Stimulated activated naive CD8-positive, alpha-beta T cell treated with anti-CD3 and anti-CD28 coated beads, Interleukin-15, Interleukin-2, amounts not matched to agents 100 U/mL and 50 U/mL, for 24 hours (primary cell): ENCODE data around the gene CYFIP1.

ENCODE experiments used
- ATAC-seq: fragments of 150-1000 bp; cut with Tn5 transposase; one replicate; pipeline ENCODE4 v1.10.0; 2021
- DNase-seq: peaks from one replicate; pipeline ENCODE4 v3.0.0; 2021

CYFIP1 gene

GRCh38 chr15:22867886-22868285, 112.3 kb downstream of the CYFIP1 start:
- ATAC-seq (no peak), DNase-seq (no peak)

GRCh38 chr15:22866079-22866478, 114.1 kb downstream of the CYFIP1 start:
- ATAC-seq (no peak), DNase-seq (no peak)

GRCh38 chr15:22863356-22863755, 116.8 kb downstream of the CYFIP1 start:
- ATAC-seq (no peak), DNase-seq (no peak)

DNA sequence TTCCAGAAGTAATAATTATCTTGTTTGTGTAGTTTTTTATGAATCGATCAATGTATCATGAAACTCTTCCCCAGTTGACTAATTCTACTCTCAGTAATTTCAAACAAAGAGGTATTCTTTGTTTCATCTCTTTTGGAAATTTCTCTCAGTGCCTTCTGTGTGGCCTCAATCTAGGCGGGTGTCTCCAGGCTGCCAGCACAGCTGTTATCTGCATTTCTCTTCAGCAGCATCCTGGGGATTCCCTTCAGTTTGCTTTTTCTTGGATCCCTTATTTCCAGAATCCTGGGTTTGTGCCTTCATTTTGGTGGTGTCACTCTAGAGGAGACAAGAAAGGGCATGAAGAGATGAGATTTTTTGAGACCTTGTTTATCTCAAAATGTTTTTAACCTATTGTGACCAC, 119.0 kb downstream of the CYFIP1 start:
- ATAC-seq (no peak), DNase-seq (no peak)

DNA sequence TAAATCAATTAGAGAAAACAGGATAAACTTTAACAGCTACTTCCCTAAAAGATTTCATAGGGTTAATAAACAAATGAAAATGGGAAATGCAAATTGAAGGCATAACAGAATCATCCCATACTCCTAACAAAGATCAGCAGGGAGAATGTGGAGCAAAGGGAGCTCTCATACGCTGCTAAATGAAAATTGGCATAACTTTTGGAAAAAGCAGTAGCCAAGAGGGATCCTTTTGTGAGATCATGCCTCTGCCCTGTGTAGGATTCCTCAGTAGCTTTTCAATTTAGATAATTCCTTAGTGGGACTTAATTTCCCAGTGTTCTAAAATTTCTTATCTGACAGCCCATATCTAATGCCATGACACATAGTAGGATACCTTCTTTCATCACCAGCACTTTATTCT, 123.5 kb downstream of the CYFIP1 start:
- no peak for ATAC-seq
- DNase-seq = no peak

- DNase-seq (no peak), ATAC-seq (no peak)
These were observed 124.4 kb downstream of the CYFIP1 start for GRCh38 chr15:22855791-22856190.

DNA sequence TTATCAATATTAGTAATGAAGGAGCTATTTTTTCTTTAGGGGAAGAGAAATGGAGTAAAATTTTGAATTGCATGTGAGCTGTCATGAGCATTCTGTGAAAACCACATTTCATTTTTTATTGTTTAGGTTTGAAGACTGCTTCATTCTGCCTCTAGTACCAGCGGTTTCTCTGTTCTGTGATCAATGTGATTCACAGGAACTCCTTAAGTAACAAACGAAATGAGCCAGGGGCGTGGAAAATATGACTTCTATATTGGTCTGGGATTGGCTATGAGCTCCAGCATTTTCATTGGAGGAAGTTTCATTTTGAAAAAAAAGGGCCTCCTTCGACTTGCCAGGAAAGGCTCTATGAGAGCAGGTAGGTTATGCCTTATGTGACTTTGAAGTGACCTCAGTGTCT, 128.7 kb downstream of the CYFIP1 start:
- no peak for DNase-seq
- ATAC-seq = peak; percentile 40

DNA sequence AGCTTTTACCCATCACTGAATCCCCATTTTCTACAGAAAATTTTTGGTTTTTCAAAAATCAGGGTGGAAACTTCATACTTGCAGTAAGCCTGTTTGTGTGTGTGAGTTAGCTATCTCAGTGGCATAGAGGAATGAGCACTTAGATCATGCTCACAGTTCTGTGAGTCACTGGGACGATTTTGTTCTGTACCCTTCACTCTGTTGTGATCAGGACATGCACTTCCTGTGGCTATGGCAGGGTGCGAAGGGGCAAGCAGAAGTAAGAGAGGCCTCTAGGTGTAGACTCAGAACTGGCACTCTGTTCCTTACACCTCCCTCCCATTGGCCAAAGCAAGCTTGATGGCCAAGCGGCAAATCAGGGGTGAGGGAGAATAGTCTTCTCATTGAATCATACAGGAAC, 130.1 kb downstream of the CYFIP1 start:
- DNase-seq (no peak), ATAC-seq (peak; percentile 69)

- no peak for DNase-seq
- ATAC-seq = no peak
These were observed 134.1 kb downstream of the CYFIP1 start for GRCh38 chr15:22846073-22846472.

- no peak for ATAC-seq
These were observed 134.8 kb downstream of the CYFIP1 start for GRCh38 chr15:22845289-22845900.

DNA sequence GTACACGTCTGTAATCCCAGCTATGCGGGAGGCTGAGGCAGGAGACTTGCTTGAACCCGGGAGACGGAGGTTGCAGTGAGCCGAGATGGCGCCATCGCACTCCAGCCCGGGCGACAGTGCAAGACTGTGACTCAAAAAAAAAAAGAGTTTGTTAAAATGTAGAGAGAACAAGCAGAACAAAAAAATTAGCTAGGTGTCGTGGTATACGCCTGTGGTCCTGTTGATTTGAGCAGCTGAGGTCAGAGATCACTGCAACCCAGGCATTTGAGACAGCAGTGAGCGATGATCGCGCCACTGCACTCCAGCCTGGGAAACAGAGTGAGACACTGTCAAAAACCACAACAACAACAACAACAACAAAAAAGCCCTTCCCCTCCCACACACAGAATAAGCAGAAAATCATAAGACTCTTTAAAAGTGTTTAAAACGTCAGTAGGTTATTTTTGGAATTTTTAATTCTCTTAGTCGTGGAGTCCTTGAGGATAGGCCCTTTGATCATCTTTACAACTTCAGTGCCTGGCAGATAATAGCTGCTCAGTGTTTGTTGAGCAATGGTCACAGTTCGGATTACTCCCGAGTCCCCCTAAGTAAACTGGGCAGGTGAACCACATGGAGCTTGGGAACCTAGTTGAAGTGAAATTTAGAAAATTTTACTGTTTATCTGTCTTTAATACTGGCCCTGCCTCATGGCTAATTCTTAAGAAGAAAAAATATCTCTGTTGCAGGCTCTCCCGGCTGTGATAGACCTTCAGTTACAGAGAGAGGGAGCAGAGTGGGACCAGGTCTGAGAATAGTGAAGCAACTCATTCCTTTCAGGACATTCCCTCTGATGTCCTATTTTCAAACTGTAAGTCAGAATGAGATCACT, 135.5 kb downstream of the CYFIP1 start:
- no peak for ATAC-seq
- DNase-seq = no peak

More at GRCh38 chr15:22845289-22845900, 134.8 kb downstream of the CYFIP1 start:
- no peak for DNase-seq

DNA sequence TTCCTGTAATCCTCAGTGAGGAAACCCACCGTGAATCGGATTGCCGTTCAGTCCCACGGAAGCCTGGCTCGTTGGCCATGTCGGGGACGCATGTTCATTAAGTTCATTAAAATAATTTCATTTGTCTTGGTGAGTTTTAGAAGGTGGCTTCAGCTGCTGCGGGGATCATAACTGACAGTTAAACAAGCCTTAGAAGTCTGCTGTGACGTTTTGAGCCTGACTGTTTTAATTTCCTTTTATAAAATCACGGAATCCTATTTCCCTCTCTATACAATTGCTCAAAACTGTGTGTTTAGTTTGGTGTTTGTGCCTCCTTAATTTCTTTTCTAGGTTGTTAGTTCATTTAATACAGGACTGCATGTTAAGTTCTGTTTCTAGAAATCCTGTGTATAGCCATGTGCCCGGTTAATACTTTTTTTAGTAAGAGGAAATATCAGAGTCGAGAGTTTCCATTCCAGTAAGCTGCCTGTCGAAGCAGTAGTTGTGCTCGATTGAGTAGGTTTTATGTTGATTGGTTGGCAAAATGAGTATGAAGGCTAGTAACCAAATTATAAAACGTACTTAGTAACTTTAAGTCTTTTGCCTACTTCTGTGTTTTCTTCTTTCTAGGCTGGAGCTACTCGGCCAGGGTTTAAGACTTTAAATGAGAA, 141.0 kb downstream of the CYFIP1 start:
- no peak for ATAC-seq
- DNase-seq = no peak

DNA sequence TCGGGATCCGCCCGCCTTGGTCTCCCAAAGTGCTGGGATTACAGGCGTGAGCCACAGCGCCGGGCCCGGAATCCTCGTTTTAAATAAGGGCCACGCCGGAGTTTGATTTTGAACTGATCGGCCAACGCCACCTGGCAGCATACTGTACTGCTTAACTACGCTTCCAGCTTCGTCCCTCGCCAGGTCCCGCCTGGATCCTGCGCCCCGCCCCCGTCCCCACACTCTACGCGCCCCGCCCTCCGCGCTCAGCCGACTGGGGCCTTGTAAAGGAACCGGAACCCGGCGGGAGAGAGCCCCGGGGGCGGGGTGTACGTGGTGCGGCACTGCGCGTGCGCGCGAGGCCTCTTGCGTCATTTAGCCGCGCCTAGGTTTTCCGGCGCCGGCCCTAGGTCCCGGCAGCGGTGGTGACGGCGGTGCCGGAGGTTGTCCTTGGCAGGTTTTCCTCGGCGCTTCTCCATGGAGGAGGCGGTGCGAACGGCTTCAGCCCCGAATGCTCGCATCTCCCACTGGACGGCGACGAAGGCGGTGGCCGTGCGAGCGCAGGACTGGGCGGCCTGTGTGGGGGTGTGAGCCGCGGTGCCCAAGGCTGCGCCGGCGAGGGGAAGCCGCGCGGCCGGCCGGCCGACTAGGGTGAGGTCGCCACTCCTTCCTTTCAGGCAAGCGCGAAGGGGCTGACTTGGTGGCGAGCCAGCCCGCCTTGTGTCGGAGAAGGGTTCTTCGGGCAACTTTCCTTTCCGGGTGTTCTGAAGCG, 141.7 kb downstream of the CYFIP1 start, which contains the start of gene NIPA2:
Gene NIPA2, plus strand, starts transcription at position 375 of the 751 bp plus-strand sequence. CDS start 13,066 bp downstream, outside the sequence.
- DNase-seq = peak; percentile 99
- peak; percentile 97 for ATAC-seq

GRCh38 chr15:22831473-22831872, 148.7 kb downstream of the CYFIP1 start:
- DNase-seq = no peak
- ATAC-seq = no peak

GRCh38 chr15:22827125-22827524, 153.0 kb downstream of the CYFIP1 start:
- no peak for DNase-seq
- ATAC-seq = no peak

DNA sequence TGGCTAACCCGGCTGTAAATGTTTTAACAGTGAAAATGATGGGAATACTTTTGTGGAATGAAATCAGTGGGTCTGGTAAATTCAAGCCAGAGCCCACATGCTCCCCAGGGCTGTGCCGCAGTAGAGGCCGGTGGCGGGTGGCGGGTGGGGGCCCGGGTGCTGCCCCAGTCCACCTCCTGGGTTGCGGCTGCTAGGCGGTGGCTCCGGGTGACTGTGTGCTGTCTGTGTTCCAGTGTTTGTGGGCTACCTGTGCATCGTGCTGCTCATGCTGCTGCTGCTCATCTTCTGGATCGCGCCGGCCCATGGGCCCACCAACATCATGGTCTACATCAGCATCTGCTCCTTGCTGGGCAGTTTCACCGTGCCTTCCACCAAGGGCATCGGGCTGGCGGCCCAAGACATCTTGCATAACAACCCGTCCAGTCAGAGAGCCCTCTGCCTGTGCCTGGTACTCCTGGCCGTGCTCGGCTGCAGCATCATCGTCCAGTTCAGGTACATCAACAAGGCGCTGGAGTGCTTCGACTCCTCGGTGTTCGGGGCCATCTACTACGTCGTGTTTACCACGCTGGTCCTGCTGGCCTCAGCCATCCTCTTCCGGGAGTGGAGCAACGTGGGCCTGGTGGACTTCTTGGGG, 156.6 kb downstream of the CYFIP1 start:
- DNase-seq (no peak), ATAC-seq (no peak)

- DNase-seq (no peak), ATAC-seq (no peak)
These were observed 160.5 kb downstream of the CYFIP1 start for GRCh38 chr15:22819651-22820050.
